Stimulated activated CD4-positive, alpha-beta T cell treated with anti-CD3 and anti-CD28 coated beads, Interleukin-2, amount 100 ng/mL, for 48 hours (primary cell): ENCODE data around the gene ZBTB16.

Experiments used
- DNase-seq, 2 donors: peaks; one replicate each; pipeline ENCODE4 v3.0.0-alpha.2; 2020

Gene ZBTB16

GRCh38 chr11:114132944-114133394 lies 73.5 kb downstream of the ZBTB16 start:
- no peak for DNase-seq

GRCh38 chr11:114133548-114134329 lies 74.2 kb downstream of the ZBTB16 start:
- DNase-seq, result no peak

- no peak for DNase-seq
These were observed 75.4 kb downstream of the ZBTB16 start for GRCh38 chr11:114134870-114135269.

- DNase-seq, result no peak
These were observed 76.2 kb downstream of the ZBTB16 start for GRCh38 chr11:114135737-114136151.

GRCh38 chr11:114136686-114137640 lies 77.5 kb downstream of the ZBTB16 start:
- DNase-seq, result no peak

GRCh38 chr11:114137838-114138237 lies 78.3 kb downstream of the ZBTB16 start:
- no peak for DNase-seq

GRCh38 chr11:114138411-114138810 lies 78.9 kb downstream of the ZBTB16 start:
- DNase-seq, result no peak

GRCh38 chr11:114140826-114141225 lies 81.3 kb downstream of the ZBTB16 start:
- no peak for DNase-seq

- no peak for DNase-seq
These were observed 82.5 kb downstream of the ZBTB16 start for GRCh38 chr11:114141863-114142580.

GRCh38 chr11:114142707-114143106 lies 83.2 kb downstream of the ZBTB16 start:
- DNase-seq, result no peak

- DNase-seq, result no peak
These were observed 85.8 kb downstream of the ZBTB16 start for GRCh38 chr11:114145166-114145775.

- DNase-seq, result no peak
These were observed 88.0 kb downstream of the ZBTB16 start for GRCh38 chr11:114147375-114148012.

- no peak for DNase-seq
These were observed 88.5 kb downstream of the ZBTB16 start for GRCh38 chr11:114148013-114148382.

- DNase-seq, result no peak
These were observed 90.3 kb downstream of the ZBTB16 start for GRCh38 chr11:114149689-114150407.

GRCh38 chr11:114150671-114151070 lies 91.2 kb downstream of the ZBTB16 start:
- no peak for DNase-seq

- no peak for DNase-seq
These were observed 92.1 kb downstream of the ZBTB16 start for GRCh38 chr11:114151631-114152030.

- no peak for DNase-seq
These were observed 92.7 kb downstream of the ZBTB16 start for GRCh38 chr11:114152162-114152561.

GRCh38 chr11:114152785-114153184 lies 93.3 kb downstream of the ZBTB16 start:
- no peak for DNase-seq

GRCh38 chr11:114153224-114153623 lies 93.7 kb downstream of the ZBTB16 start:
- no peak for DNase-seq

- DNase-seq, result no peak
These were observed 94.9 kb downstream of the ZBTB16 start for GRCh38 chr11:114154271-114155047.

- DNase-seq, result no peak
These were observed 95.6 kb downstream of the ZBTB16 start for GRCh38 chr11:114155116-114155515.
